GM21723 (cell line): Measurements from ENCODE around the gene PRAMEF15.
"Not testable (repeated sequence)": the region's sequence is repeated elsewhere in the genome, so short reads cannot be mapped to it uniquely, and the experiment has no call there.

Source experiments
- ATAC-seq: cut with Tn5 transposase; IDR thresholded peaks from one replicate; pipeline ENCODE4 v1.9.1; 2021; ENCODE audit warnings: mild to moderate bottlenecking, moderate library complexity; ENCODE audit not compliant: unreplicated experiment

Gene PRAMEF15

DNA sequence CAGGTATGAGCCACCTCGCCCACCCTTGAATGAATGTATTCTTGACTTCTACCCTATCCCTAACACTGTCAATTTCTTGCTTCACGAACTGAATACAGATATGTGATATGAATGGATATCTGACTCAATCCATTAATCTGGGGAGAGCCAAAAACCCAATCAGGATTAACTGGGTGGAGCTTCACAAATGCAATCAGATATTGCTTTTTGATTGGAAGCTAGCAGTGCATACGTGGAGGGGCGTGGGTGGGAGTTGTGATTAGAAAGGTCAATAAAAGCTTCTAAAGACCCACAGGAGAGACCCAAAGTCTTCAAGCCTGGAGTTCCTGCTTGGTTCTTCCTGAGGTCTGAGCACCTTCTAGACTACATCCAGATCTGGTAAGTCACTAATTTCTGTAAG lies at the start of gene PRAMEF15:
TSS of gene PRAMEF15 (plus strand) at position 301 of the 400 bp plus-strand sequence. CDS start 2,827 bp downstream, outside the sequence.
- ATAC-seq = not testable (repeated sequence)

DNA sequence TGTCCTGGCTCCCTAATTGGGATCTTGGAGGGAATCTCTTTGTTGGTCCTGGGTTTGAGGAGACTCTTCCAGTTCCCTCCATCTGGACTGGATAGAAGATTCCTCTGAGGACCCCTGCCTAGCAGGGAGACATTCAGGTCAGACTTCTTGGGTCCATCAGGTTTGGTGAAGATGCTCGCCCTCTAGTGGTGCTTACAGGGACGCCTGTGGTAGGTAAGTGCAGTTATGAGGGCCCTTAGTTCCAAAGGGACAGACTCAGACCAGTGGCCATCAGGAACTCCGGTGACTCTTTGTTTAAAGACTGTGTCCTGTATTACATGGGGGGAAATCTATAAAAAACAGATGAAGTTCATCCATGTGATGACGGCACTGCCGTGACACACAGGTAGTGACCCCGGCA lies 38.4 kb upstream of the PRAMEF15 start:
- not testable (repeated sequence) for ATAC-seq

DNA sequence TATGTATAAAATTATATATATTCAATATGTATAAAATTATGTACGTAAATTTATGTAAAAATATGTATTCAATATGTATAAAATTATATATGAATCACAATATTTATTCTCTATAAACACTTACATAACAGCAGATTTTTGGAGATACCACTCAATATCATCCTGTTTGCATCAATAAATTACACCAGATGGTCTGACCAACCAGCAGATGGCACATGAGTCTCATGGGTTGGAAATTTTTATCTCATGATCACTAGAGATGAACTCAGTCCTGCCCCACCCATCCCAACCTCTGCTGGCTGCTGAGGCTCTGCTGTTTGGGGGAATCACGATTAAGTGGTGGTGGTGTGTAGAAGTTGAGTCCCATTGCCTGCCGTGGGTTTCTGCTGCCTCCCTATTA lies 35.8 kb upstream of the PRAMEF15 start:
- not testable (repeated sequence) for ATAC-seq

DNA sequence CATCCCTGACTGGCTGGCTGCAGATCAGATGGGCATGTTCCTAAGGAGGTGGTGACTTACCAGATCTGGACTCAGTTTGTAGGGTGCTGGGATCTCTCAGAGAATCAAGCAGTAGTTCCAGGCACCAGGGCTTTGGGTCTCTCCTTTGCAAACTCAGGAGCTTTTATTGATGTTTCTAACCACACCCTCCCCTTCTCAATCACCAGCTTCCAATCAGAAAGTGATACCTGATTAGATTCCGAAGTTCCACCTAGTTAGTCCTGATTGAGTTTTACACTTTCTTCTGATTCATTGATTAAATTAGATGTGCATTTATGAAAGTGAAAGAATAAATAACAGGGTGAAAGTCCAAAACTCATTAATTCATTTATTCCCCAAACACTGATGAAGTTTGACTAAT lies 30.3 kb upstream of the PRAMEF15 start, which contains the start of gene PRAMEF8:
TSS of gene PRAMEF8 (minus strand) at position 101 of the 400 bp plus-strand sequence. CDS start 1,046 bp downstream, outside the sequence.
- ATAC-seq = not testable (repeated sequence)

DNA sequence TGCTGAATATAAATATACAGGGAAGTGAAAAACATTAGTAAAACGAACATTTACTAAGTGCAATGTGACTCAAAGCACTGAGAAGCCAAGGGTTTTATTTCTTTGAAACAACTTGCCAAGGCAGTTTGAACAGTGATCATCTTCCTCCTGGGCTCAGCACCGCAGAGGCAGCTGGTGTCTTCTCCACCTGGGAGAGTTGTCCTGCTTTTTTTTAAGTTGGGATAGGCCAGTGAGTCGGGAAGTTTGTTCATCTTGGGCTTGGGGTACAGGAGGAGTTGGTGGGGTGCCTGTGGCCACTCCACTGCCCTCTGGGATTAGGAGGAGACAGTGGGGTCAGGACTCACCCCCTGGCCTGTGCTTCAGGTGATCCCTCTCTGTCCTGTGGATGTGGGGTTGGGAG lies 26.4 kb upstream of the PRAMEF15 start:
- ATAC-seq = not testable (repeated sequence)

DNA sequence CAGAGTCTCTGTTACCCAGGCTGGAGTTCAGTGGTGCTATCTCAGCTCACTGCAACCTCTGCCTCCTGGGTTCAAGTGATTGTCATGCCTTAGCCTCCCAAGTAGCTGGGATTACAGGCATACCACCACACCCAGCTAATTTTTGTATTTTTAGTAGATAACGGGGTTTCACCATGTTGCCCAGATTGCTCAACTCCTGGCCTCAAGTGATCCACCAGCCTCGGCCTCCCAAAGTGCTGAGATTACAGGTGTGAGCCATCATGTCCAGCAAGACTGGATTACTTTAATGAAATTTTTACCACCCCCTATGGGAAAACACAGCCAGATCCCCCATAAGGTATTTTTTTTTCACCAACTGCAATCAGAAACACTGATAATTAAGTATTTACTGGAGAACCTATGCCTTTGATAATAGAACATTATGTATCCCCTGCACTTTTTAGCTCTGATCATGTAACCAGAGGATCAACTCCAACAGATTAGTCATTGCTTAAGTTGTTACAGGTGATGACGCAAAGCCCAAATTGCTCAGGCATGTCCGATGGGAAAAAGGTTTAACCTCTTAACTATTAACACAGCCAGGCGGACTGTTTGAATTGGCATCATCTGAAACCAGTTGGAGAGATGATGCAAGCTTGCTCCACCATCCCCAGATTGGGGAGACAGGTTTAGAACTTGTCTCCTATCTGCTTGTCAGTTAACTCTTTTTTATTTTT lies 18.0 kb upstream of the PRAMEF15 start:
- ATAC-seq = not testable (repeated sequence)

DNA sequence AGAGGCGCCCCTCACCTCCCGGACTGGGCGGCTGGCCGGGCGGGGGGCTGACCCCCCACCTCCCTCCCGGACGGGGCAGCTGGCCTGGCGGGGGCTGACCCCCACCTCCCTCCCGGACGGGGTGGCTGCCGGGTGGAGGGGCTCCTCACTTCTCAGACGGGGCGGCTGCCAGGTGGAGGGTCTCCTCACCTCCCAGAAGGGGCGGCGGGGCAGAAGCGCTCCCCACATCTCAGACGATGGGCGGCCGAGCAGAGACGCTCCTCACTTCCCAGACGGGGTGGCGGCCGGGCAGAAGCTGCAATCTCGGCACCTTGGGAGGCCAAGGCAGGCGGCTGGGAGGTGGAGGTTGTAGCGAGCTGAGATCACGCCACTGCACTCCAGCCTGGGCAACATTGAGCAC lies 16.7 kb upstream of the PRAMEF15 start:
- ATAC-seq = not testable (repeated sequence)

DNA sequence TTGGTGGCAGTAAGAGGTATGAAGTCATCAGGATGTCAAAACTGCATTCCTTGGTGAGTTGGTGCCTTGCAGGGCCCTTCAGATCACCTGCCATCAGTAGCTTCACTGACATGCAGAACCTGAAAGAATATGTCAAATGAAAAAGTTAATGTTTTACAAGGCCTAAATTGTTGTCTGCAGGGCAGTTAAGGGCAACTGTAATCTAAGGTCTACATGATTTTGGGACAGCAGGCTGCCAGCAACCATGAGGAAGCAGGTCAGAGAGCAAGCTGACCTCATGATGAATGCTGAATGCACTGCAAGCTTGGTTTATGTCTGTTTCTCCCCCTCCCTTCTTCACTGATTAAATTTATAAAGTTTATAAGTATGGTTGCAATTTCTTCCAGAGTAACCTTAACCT lies 13.2 kb upstream of the PRAMEF15 start:
- not testable (repeated sequence) for ATAC-seq

DNA sequence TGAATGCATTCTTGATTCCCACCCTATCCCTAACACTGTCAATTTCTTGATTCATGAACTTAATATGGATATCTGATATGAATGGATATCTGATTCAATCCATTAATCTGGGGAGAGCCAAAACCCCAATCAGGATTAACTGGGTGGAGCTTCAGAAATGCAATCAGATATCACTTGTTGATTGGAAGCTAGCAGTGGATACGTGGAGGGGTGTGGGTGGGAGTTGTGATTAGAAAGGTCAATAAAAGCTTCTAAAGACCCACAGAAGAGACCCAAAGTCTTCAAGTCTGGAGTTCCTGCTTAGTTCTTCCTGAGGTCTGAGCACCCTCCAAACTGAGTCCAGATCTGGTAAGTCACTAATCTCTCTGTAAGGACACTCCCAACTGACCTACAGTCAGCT lies 12.1 kb upstream of the PRAMEF15 start, which contains the start of gene PRAMEF33:
TSS of gene PRAMEF33 (plus strand) at position 301 of the 400 bp plus-strand sequence. CDS start 2,416 bp downstream, outside the sequence.
- ATAC-seq = not testable (repeated sequence)

DNA sequence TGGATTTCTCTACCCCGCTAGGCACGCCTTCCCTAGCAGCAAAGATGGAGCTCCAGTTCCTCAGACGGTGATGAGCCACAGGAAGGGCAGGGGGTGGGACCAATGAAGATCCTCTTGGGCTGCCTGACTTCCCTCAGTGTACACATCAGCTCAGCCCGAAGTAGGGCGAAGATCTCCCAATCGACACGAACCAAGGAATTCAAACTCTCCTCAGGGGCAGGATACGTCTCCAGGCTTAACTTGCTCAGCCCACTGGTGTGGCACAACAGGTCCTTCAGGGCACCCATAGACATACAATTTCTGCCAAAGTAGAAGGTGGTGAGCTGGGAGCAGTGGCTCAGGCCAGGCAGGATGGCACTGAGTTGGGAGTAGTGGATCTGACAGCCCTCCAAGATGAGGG lies 27.1 kb downstream of the PRAMEF15 start:
- ATAC-seq = not testable (repeated sequence)

DNA sequence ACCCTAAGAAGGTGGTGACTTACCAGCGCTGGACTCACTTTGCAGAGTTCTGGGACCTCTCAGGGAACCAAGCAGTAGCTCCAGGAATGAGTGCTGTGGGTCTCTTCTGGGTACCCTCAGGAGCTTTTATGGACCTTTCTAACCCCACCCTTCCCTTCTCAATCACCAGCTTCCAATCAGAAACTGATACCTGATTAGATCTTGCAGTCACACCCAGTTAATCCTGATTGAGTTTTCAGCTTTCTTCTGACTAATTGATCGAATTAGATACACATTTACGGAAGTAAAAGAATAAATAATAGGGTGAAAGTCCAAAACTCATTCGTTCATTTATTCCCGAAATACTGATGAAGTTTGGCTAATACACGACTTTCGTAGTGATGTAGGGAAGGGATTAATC lies 31.7 kb downstream of the PRAMEF15 start, which contains the start of gene PRAMEF14:
TSS of gene PRAMEF14 (minus strand) at position 101 of the 400 bp plus-strand sequence. CDS start 1,820 bp downstream, outside the sequence.
- ATAC-seq = not testable (repeated sequence)

DNA sequence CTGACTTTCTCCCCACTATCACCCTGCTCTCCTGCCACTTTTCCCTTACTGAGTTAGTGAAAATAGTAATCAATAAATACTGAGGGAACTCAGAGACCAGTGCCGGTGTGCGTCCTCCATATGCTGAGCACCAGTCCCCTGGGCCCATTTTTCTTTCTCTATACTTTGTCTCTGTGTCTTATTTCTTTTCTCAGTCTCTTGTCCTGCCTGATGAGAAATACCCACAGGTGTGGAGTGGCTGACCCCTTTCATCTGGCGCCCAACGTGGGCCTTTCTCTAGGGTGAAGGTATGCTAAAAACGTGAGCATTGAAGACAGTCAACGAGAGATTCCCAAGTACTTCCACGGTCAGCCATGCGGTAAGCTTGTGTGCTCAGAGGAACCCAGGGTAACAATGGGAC lies 38.1 kb downstream of the PRAMEF15 start:
- not testable (repeated sequence) for ATAC-seq

DNA sequence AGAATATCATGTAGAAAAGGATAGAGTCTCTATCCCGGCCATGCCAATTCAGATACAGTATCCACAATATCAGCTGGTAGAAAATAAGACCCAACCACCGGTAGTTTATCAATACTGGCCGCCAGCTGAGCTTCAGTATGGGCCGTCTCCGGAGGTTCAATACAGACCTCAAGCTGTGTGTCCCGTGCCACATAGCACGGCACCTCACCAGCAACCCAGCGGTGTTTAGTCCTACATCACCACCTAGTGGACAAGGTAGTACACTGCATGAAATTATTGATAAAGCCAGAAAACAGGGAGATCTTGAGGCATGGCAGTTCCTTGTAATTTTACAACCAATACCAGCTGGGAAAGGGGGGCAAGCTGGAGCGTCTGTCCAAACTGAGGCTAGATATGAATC lies 39.1 kb downstream of the PRAMEF15 start:
- ATAC-seq = not testable (repeated sequence)

DNA sequence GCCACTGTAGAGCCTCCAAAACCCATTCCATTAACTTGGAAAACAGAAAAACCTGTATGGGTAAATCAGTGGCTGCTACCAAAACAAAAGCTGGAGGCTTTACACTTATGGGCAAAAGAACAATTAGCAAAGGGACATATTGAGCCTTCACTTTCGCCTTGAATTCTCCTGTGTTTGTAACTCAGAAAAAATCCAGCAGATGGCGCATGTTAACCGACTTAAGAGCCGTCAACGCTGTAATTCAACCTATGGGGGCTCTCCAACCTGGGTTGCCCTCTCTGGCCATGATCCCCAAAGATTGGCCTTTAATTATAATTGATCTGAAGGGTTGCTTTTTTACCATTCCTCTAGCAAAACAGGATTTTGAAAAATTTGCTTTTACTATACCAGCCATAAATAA lies 41.4 kb downstream of the PRAMEF15 start:
- ATAC-seq = not testable (repeated sequence)

DNA sequence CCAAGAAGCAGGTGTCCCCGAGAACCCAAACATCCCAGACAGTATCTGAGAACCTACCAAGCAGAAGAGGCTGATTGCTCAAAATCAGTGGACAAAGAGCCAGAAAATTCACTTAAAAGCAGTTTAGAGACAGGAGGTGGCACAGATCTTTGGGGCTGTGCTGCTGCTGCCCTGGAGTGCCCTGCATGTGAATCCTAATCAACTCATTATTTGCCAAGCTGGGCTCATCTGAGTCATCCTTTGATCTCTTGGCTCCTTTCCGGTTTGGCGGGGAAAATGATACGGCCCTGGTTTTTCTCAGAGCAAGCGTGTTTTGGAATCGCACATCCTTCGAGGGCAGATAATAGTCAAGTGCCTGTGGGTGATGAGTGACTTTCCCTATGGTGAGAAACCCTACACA lies 47.0 kb downstream of the PRAMEF15 start:
- not testable (repeated sequence) for ATAC-seq

DNA sequence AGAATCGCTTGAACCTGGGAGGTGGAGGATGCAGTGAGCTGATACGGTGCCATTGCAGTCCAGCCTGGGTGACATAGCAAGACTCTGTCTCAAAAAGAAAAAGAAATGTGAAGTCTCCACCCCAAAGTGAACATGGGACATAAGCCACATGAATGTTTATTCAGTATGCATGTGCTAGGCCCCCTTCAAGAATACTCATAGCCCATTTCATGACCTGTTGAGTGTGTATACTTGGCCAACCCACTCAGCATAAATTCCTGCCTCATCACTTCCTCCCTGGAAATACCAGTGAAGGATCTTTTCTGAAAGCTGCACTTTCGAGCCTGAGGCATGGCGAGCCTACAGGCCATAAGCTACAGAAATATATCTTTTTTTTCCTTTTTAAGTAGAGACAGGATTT lies 49.5 kb downstream of the PRAMEF15 start:
- not testable (repeated sequence) for ATAC-seq

DNA sequence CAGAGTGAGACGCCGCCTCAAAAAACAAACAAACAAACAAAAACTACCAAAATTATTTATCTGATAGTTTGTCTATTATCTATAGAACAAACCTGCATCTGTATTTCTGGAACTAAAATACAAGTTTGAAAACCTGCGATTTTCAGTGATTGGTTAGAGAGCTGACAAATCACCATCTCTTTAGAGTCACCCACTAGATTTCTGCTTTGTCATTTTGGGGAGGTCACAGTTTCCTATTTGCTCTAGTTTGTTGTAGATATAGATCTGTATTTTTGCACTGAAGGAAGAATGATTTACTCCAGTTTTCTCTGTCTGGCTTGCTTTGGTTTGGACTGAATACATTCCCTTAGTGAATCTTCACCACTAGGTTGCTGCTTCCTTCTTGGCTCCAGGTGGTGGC lies 51.2 kb downstream of the PRAMEF15 start:
- not testable (repeated sequence) for ATAC-seq

DNA sequence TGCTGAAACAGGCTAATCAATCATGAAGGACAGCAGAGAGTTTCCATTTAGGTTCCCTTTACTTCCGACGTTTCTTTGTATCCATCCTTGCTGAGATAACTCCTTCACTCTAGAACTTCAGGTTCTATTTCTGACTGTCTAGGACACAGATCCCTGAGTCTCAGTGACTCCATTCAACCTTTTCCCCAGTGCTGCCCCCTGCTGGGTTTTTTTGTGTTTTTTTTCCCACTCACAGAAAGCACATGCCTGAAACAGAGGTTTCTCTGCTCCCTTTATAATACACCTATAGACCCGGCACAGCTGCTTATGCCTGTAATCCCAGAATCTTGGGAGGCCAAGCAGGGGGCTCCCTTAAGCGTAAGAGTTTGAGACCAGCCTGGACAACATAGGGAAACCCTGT lies 53.2 kb downstream of the PRAMEF15 start:
- ATAC-seq = not testable (repeated sequence)
